GM23338 (cell line): Measurements from ENCODE around the gene ESYT2. TPM values are rescaled to one million over a fixed set of nuclear protein-coding genes. Genes with fewer than 3 reads are reported as not detected.

Experiments used
- ATAC-seq: fragments of 200-7000 bp; cut with Tn5 transposase; 3 replicates; pipeline ENCODE4 v1.9.1; 2020
- DNase-seq: peaks from one replicate; pipeline ENCODE4 v3.0.0-alpha.2; 2015; ENCODE audit warnings: low spot score
- H2AFZ ChIP-seq: fragments of 200-600 bp; sonication (generic); 2 replicates; pipeline ENCODE4 v1.8.0; 2016; ENCODE audit warnings: antibody characterized with exemption, mild to moderate bottlenecking, moderate library complexity
- H3F3A ChIP-seq: fragments of 200-600 bp; sonication (generic); replicated peaks from 2 replicates; pipeline ENCODE4 v1.8.0; 2017; ENCODE audit warnings: antibody characterized with exemption, mixed run types, low read depth
- H3K27ac ChIP-seq: fragments of 200-600 bp; sonication (generic); 2 replicates; pipeline ENCODE4 v1.6.1; 2016; ENCODE audit warnings: low read depth
- H3K27me3 ChIP-seq: fragments of 200-600 bp; sonication (generic); 2 replicates; pipeline ENCODE4 v1.8.0; 2016; ENCODE audit warnings: mild to moderate bottlenecking, mixed run types, moderate library complexity; ENCODE audit not compliant: insufficient read depth
- H3K36me3 ChIP-seq: fragments of 200-600 bp; sonication (generic); 2 replicates; pipeline ENCODE4 v1.8.0; 2016; ENCODE audit warnings: mild to moderate bottlenecking; ENCODE audit not compliant: insufficient read depth
- H3K4me1 ChIP-seq: fragments of 200-600 bp; sonication (generic); 2 replicates; pipeline ENCODE4 v1.8.0; 2016; ENCODE audit warnings: mild to moderate bottlenecking, moderate library complexity; ENCODE audit not compliant: insufficient read depth
- H3K4me2 ChIP-seq: fragments of 200-600 bp; sonication (generic); 2 replicates; pipeline ENCODE4 v1.7.1; 2017; ENCODE audit warnings: mixed run types
- H3K4me3 ChIP-seq: fragments of 200-600 bp; sonication (generic); 2 replicates; pipeline ENCODE4 v1.6.1; 2016; ENCODE audit warnings: mixed run types
- H3K79me2 ChIP-seq: fragments of 200-600 bp; sonication (generic); replicated peaks from 2 replicates; pipeline ENCODE4 v1.8.0; 2017; ENCODE audit warnings: mild to moderate bottlenecking; ENCODE audit not compliant: insufficient read depth
- H3K9me2 ChIP-seq: fragments of 200-600 bp; sonication (generic); 2 replicates; pipeline ENCODE4 v1.8.0; 2017; ENCODE audit not compliant: insufficient read depth
- H4K20me1 ChIP-seq: fragments of 200-600 bp; sonication (generic); replicated peaks from 2 replicates; pipeline ENCODE4 v1.8.0; 2017; ENCODE audit warnings: mild to moderate bottlenecking; ENCODE audit not compliant: insufficient read depth
- H3K27ac Mint-ChIP-seq: 2 replicates; pipeline ENCODE4 v1.8.0; 2020; ENCODE audit warnings: inconsistent platforms, mild to moderate bottlenecking, moderate library complexity, mixed read lengths
- H3K27me3 Mint-ChIP-seq: 3 replicates; pipeline ENCODE4 v1.8.0; 2022; ENCODE audit warnings: low read depth, mild to moderate bottlenecking, moderate library complexity, mixed read lengths, inconsistent platforms; ENCODE audit not compliant: insufficient read depth, poor library complexity
- H3K36me3 Mint-ChIP-seq: 3 replicates; pipeline ENCODE4 v1.8.0; 2021; ENCODE audit warnings: low read depth, mild to moderate bottlenecking, inconsistent platforms, moderate library complexity, mixed read lengths
- H3K4me1 Mint-ChIP-seq: 3 replicates; pipeline ENCODE4 v1.8.0; 2020; ENCODE audit warnings: mild to moderate bottlenecking, inconsistent platforms, mixed read lengths
- H3K4me3 Mint-ChIP-seq: 3 replicates; pipeline ENCODE4 v1.8.0; 2021; ENCODE audit warnings: moderate library complexity, mild to moderate bottlenecking, inconsistent platforms, mixed read lengths
- H3K9me3 Mint-ChIP-seq: 3 replicates; pipeline ENCODE4 v1.8.0; 2020; ENCODE audit warnings: moderate library complexity, mild to moderate bottlenecking, inconsistent platforms, mixed read lengths
- CREB1 ChIP-seq: fragments of 250-450 bp; sonication (Bioruptor Pico); IDR thresholded peaks from 2 replicates; pipeline ENCODE4 v1.5.0; 2020; ENCODE audit warnings: low read depth, mild to moderate bottlenecking, moderate library complexity
- EZH2 ChIP-seq: fragments of 200-600 bp; sonication (generic); IDR thresholded peaks from one replicate; pipeline ENCODE4 v1.8.0; 2017; ENCODE audit warnings: antibody characterized with exemption, mild to moderate bottlenecking, low read depth; ENCODE audit not compliant: unreplicated experiment
- EZH2phosphoT487 ChIP-seq: fragments of 200-600 bp; sonication (generic); IDR thresholded peaks from one replicate; pipeline ENCODE4 v1.8.1; 2018; ENCODE audit warnings: antibody characterized with exemption; ENCODE audit not compliant: unreplicated experiment
- JUNB ChIP-seq: IDR thresholded peaks from one replicate; pipeline ENCODE4 v1.6.1; 2016; ENCODE audit warnings: antibody characterized with exemption; ENCODE audit not compliant: unreplicated experiment
- NANOG ChIP-seq: IDR thresholded peaks from 2 replicates; pipeline ENCODE4 v1.6.1; 2016; ENCODE audit warnings: antibody characterized with exemption, borderline replicate concordance
- STAT1 ChIP-seq: IDR thresholded peaks from one replicate; pipeline ENCODE4 v1.6.1; 2016; ENCODE audit warnings: antibody characterized with exemption; ENCODE audit not compliant: unreplicated experiment
- ZNF114 ChIP-seq: fragments of 250-450 bp; sonication (Bioruptor Pico); IDR thresholded peaks from 2 replicates; pipeline ENCODE4 v1.5.0; 2020; ENCODE audit warnings: mild to moderate bottlenecking, moderate library complexity
- ZNF331 ChIP-seq: fragments of 250-450 bp; sonication (Bioruptor Pico); IDR thresholded peaks from 2 replicates; pipeline ENCODE4 v1.5.0; 2020; ENCODE audit warnings: low read depth, mild to moderate bottlenecking, moderate library complexity
- polyA plus RNA-seq: library from polyadenylated mRNA; unstranded; fragments of >200 nt; fragmentation: Nextera tagmentation; extraction: Ambion mirVana; gene quantifications from 2 replicates; pipeline ENCODE4 v1.2.1, GENCODE V29; 2016
- total RNA-seq: library from RNA; depleted of rRNA; stranded (reverse); fragments of >200 nt; shearing (Covaris generic); gene quantifications from 2 replicates; pipeline ENCODE4 v1.2.3, GENCODE V29; 2014
- TF ChIP-seq, protein P1 (sequence below): IDR thresholded peaks from one replicate; pipeline ENCODE4 v1.6.1; 2018; ENCODE audit warnings: antibody characterized with exemption; ENCODE audit not compliant: unreplicated experiment
- TF ChIP-seq, protein P2 (sequence below), 2 experiments: fragments of 200-600 bp in 1 of 2; sonication (generic) in 1 of 2; conservative IDR thresholded peaks; 2 replicates each; pipeline versions ENCODE4 v1.5.1 to v1.6.1; 2016 to 2017; ENCODE audit warnings: antibody characterized with exemption in 2 of 2, low read depth in 2 of 2, mild to moderate bottlenecking in 2 of 2, moderate library complexity in 1 of 2

Gene ESYT2
- total and polyA plus RNA-seq, 2 experiments from 2014 or later, result 9.6 to 52.7 TPM

DNA sequence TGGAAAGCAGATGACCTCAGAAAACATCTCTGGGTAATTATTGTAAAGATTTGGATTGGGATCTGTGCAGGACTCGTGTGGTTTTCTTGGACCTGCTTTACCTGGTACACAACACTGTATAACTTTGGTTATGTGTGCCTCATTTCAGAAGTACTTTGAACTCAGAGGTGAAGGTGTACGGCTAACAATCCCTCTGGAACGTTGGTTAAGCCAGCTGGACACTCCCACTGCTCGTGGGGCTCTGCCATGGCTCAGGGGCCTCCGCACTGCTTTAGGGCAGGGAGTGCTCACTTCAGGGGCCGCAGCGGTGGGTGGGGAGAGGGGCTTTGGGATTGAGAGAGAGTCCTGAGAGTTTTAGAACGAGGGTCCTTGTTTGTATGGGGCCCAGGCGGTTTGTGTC lies 40.6 kb upstream of the ESYT2 start:
- no peaks in the 10 kb centered on the region for H3K9me2 ChIP-seq
- H3F3A ChIP-seq, result no peaks in the 10 kb centered on the region
- no peak overlapping the region for H3K27ac Mint-ChIP-seq
- no peaks in the 10 kb centered on the region for H4K20me1 ChIP-seq
- H3K9me3 Mint-ChIP-seq, result peaks cover 3% of the 10 kb centered on the region; the same call in 1 of the 3 replicates
- peaks cover 6% of the 10 kb centered on the region for H3K4me1 Mint-ChIP-seq
- H3K27ac ChIP-seq, result no peak overlapping the region
- 0 out of 2 replicates have a peak, but pooled peaks cover 3% of the 10 kb centered on the region for H3K79me2 ChIP-seq
- no peaks in the 10 kb centered on the region for H3K36me3 ChIP-seq
- peaks cover 12% of the 10 kb centered on the region for H3K36me3 Mint-ChIP-seq
- H3K4me3 ChIP-seq, result no peak overlapping the region
- H3K4me3 Mint-ChIP-seq, result no peak overlapping the region
- no peak overlapping the region for H2AFZ ChIP-seq
- no peaks in the 10 kb centered on the region for H3K4me1 ChIP-seq
- no peak for ATAC-seq
- peaks cover 11% of the 10 kb centered on the region for H3K27me3 Mint-ChIP-seq
- TF ChIP-seq STAT1 (no peak), ZNF331 (CRISPR knock-in tag) (no peak)
- no peak overlapping the region for H3K4me2 ChIP-seq
- no peak for DNase-seq
- H3K27me3 ChIP-seq, result no peaks in the 10 kb centered on the region

DNA sequence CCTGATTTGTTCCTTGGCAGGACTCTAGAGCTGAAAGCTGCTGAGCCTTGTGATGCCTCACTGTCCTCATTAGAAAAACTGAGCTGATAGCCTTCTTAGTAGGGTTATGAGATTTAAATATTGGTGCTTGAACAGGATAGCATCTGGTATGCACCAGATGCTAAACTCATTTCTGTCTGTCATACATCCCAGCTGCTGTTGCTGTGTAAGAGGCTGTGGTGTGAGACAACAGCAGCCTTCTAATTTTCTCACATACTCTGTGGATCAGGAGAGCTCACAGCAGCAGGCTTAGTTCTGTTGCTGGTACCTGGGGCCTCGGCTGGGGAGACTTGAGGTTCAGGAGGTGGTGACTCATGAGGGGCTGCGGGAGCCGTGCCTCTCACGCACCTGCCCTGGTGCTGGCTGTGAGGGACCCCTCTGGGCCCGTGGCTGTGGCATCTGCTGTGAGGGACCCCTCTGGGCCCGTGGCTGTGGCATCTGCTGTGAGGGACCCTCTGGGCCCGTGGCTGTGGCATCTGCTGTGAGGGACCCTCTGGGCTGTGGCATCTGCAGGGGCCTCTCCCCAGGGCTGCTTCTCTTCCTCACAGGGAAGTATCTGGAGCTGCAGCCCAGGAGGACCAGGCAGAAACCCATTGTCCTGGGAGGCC lies 39.6 kb upstream of the ESYT2 start:
- no peak overlapping the region for H3K27ac ChIP-seq
- peaks cover 15% of the 10 kb centered on the region for H3K4me1 Mint-ChIP-seq
- ATAC-seq, result no peak

More for the DNA sequence above, 39.6 kb upstream of the ESYT2 start:
- Mint-ChIP-seq H3K36me3 (peaks cover 17% of the 10 kb centered on the region), H3K4me3 (no peak overlapping the region), H3K27ac (peak overlapping the region; percentile 48; the same call in 1 of the 2 replicates), H3K9me3 (peaks cover 3% of the 10 kb centered on the region; the same call in 2 of the 3 replicates), H3K27me3 (peaks cover 13% of the 10 kb centered on the region)
- TF ChIP-seq JUNB (no peak), ZNF114 (CRISPR knock-in tag) (no peak), CREB1 (CRISPR knock-in tag) (no peak), EZH2 (no peak), NANOG (no peak), ZNF331 (CRISPR knock-in tag) (no peak), EZH2phosphoT487 (no peak)
- TF ChIP-seq, protein P1, sequence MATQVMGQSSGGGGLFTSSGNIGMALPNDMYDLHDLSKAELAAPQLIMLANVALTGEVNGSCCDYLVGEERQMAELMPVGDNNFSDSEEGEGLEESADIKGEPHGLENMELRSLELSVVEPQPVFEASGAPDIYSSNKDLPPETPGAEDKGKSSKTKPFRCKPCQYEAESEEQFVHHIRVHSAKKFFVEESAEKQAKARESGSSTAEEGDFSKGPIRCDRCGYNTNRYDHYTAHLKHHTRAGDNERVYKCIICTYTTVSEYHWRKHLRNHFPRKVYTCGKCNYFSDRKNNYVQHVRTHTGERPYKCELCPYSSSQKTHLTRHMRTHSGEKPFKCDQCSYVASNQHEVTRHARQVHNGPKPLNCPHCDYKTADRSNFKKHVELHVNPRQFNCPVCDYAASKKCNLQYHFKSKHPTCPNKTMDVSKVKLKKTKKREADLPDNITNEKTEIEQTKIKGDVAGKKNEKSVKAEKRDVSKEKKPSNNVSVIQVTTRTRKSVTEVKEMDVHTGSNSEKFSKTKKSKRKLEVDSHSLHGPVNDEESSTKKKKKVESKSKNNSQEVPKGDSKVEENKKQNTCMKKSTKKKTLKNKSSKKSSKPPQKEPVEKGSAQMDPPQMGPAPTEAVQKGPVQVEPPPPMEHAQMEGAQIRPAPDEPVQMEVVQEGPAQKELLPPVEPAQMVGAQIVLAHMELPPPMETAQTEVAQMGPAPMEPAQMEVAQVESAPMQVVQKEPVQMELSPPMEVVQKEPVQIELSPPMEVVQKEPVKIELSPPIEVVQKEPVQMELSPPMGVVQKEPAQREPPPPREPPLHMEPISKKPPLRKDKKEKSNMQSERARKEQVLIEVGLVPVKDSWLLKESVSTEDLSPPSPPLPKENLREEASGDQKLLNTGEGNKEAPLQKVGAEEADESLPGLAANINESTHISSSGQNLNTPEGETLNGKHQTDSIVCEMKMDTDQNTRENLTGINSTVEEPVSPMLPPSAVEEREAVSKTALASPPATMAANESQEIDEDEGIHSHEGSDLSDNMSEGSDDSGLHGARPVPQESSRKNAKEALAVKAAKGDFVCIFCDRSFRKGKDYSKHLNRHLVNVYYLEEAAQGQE, result no peak
- TF ChIP-seq, protein P2, sequence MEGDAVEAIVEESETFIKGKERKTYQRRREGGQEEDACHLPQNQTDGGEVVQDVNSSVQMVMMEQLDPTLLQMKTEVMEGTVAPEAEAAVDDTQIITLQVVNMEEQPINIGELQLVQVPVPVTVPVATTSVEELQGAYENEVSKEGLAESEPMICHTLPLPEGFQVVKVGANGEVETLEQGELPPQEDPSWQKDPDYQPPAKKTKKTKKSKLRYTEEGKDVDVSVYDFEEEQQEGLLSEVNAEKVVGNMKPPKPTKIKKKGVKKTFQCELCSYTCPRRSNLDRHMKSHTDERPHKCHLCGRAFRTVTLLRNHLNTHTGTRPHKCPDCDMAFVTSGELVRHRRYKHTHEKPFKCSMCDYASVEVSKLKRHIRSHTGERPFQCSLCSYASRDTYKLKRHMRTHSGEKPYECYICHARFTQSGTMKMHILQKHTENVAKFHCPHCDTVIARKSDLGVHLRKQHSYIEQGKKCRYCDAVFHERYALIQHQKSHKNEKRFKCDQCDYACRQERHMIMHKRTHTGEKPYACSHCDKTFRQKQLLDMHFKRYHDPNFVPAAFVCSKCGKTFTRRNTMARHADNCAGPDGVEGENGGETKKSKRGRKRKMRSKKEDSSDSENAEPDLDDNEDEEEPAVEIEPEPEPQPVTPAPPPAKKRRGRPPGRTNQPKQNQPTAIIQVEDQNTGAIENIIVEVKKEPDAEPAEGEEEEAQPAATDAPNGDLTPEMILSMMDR (conservative IDR thresholded peaks at IDR 0.05; ENCODE audit: low read depth in 2 of 2), result no peak
- Histone ChIP-seq H2AFZ (no peak overlapping the region), H3K9me2 (no peaks in the 10 kb centered on the region), H3K27me3 (peaks cover 5% of the 10 kb centered on the region; the same call in 1 of the 2 replicates), H3F3A (0 out of 2 replicates have a peak, but pooled peaks cover 3% of the 10 kb centered on the region), H4K20me1 (0 out of 2 replicates have a peak, but pooled peaks cover 3% of the 10 kb centered on the region), H3K79me2 (peaks cover 9% of the 10 kb centered on the region; the same call in 1 of the 2 replicates), H3K4me1 (no peaks in the 10 kb centered on the region), H3K4me3 (no peak overlapping the region), H3K4me2 (no peak overlapping the region), H3K36me3 (no peaks in the 10 kb centered on the region)
- no peak for DNase-seq
